ENCODE measurements around the gene FGL2.
"Not testable (repeated sequence)": the region's sequence is repeated elsewhere in the genome, so short reads cannot be mapped to it uniquely, and the experiment has no call there.

FGL2 gene

DNA sequence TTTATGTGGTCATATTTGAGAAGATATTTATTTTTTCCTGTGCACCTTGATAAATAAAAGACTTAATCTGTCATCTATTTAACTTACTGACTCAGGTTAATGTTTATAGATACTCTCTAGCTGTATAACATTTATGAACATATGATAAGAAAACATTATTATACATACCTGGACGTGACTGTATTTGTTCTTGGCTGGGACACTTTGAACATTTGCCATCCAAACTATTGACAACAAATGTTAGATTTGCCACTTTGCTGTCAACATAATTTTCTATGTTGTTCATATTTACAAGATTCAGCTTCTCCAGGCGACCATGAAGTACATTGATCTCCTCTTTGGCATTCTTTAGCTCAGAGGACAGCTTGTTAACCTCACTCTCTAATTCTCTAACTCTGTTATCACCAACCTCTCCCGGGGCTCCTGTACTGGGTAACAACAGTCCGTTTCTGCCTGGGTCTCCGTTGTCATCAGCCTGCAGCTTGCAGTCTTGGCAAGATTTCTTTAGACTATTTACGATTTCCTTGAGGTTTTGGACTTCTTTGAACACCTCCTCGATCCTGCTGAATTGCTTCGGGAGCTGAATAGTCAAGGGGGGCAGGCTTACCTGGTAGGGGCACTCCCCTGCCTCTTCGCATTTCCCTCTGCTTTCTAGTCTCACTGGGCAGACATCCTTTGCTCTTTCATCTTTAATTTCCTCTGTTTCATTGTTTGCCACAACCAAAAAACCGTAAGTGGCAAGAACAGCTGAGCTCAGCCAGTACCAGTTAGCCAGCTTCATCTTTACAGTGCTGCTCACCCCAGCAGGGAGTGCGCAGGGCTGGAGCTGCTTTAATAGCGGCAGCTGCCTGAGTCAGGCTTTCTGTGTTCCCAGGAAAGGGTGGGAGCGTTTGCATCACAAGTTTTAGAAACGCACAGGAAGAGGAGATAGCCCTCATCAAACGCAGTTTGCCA, at the start of gene FGL2:
Gene FGL2 (minus strand): TSS at position 807 of the 954 bp plus-strand sequence. CDS start 26 bp downstream, at position 781.
- DNase-seq (ENCODE audit: low spot score): peak; percentile 44

GRCh38 chr7:77248154-77248553, 48.5 kb upstream of the FGL2 start:
- no peak for DNase-seq (ENCODE audit: low spot score)

DNA sequence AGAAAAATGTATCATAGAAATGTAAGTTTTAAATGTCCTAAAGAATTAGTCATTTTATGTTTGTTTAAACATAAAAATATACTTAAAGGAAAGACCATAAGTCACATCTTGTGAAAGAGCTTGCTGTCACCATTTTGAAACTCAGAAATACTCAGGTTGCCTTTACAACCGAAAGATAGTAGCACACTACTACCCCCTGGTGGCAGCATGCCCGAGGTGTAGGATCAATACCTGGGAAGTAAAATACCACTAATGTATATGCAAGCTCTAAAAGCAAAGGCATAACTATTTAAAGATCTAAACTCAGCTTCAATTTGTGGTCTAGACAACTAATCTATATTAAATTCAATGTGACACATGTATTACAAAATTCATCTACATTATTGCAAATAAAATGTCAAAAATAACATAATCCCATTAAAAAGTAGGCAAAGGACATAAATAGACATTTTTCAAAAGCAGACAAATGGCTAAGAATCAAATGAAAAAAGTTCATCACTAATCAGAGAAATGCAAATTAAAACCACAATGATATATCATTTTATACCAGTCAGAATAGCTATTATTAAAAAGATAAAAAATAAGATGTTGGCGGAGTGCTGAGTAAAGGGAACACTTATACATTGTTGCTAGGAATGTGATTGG, 47.7 kb upstream of the FGL2 start:
- peak; percentile 88 for DNase-seq (ENCODE audit: low spot score)

- no peak for DNase-seq (ENCODE audit: low spot score)
These were observed 46.5 kb upstream of the FGL2 start for GRCh38 chr7:77246026-77246640.

DNA sequence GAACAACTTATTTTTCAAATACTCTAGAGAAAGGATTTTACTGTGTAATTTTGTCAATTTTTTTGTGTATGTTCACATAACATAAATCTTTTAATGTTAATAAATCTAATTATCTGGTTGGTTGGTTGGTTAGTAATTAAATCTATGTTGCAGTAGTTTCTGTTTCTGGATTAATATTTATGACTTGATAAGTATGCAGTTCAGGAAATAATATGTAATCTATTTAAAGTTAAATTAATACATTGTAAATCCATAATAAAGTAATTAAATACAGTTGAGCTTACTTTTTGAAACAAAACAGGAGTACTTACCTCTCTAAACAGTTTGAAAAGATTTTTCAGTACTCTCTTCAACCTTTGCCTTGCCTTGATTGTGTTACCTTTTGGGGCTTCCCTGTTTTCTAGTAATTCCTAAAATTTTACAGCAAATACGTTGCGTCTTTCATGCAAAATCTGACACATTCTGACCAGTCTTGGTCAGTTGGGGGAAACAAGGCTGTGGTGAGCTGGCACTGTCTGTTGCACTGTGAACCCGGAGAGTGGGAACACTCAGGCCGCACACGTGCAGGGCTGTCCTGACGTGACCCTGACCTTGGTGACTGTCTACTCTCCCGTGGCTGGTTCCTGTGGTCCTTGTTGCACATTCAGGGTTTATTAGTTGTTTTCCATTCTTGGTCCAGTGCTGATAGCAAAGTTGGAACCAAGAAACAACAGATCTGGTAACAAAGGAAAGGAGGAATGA, 45.6 kb upstream of the FGL2 start:
- no peak for DNase-seq (ENCODE audit: low spot score)

DNA sequence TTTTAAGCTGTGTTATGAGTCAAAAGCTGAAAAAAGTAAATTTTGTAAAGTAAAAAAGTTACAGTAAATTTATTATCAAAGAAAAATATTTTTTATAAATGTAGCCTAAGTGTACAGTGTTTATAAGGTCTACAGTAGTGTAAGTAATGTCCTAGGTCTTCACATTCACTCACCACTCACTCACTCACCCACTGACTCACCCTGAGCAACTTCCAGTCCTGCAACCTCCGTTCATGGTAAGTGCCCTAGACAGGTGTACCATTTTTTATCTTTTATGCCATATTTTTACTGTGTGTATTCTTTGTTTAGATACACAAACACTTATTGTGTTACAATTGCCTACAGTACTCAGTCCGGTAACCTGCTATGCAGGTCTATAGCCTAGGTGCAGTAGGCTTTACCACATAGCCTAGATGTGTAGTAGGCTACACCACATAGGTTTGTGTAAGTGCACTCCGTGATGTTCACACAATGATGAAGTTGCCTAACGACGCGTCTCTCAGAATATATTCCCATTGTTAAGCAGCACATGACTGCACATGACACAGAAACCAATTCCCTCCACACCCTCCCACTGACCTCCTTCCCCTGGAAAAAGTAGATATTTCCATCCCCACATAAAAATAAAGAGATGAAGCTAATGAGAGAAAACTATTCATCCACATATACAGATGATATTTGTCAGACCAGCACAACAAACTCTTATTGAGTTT, 44.8 kb upstream of the FGL2 start:
- DNase-seq (ENCODE audit: low spot score): no peak

DNA sequence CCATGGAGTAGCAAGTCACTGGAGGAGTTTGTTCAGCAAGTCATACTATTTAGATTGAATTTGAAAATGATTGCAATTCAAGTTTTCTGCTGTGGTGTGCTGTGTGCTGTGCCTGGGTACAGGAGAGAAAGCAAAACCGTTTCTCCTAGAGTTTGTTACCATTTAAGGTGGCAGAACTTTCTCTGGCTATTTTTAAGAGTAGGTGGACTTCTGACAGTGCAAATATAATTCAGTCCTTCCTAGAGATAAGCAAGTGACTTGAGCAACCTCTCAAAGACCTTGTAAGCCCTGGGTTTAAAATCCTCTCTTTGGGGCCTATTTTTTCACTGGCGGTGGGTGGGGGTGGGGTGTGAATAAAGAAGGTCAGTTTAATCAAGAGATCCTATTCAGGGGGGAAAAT, 42.9 kb upstream of the FGL2 start:
- no peak for DNase-seq (ENCODE audit: low spot score)

GRCh38 chr7:77242068-77242467, 42.4 kb upstream of the FGL2 start:
- no peak for DNase-seq (ENCODE audit: low spot score)

DNA sequence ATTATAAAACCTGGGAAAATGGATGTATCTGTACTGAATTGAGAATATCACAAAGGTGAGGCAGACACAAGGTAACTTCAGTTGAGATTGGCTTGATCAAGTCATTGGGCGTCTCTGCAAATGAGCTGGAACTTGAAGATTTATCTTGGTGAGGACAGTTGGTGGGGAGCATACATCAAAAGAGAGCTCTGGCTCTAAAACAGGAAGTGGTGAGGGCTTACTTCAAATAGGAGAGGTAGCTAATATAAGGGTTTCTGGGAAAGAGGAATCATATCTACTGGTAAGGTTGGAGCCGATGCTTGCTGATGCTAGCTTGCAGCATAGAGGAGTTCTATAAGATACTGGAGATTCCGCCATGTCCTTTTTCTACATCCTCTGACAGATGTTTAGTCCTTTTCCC, 39.9 kb upstream of the FGL2 start:
- DNase-seq (ENCODE audit: low spot score): no peak

DNA sequence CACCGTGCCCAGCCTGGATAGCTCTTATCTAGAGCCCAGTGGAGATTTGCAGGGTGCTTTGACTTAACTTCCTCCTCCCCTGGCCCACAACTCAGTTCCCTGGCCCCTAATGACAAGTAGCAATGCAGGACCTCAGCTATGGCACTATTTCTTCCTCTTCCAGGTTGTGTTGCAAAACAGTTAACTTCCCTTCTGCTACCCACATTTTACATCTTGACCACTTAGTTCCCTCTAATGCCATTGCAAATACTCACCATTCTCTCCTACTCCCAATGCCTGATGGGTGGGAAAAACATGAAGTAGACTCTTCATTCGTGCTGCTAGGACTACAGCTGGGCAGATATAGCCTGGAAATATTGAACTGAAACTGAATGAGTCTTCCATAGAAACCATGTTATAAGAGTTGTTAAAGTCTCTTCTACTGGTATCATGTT, 39.1 kb upstream of the FGL2 start:
- peak; percentile 9 for DNase-seq (ENCODE audit: low spot score)

DNA sequence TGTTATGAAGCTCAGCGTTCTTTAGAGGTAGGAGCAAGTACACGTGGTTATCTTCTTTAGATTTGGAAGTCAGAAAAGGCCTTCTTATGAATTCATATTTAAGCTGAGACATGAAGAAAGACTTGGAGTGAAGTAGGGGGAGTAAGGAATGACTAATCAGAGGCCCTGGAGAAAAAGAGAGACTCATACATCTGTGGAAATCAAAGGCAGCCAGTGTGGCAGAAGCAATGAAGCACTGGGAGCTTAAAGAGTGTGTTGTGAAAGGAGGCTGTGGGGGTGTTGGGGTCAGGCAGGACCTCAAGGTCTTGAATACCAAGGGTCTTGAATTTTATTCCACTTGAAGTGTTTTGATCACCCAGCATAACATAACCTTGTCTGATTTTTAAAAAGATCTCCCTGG, 35.7 kb upstream of the FGL2 start:
- DNase-seq (ENCODE audit: low spot score): no peak

GRCh38 chr7:77232467-77232866, 32.8 kb upstream of the FGL2 start:
- no peak for DNase-seq (ENCODE audit: low spot score)

GRCh38 chr7:77228795-77229194, 29.2 kb upstream of the FGL2 start:
- DNase-seq (ENCODE audit: low spot score): not testable (repeated sequence)

DNA sequence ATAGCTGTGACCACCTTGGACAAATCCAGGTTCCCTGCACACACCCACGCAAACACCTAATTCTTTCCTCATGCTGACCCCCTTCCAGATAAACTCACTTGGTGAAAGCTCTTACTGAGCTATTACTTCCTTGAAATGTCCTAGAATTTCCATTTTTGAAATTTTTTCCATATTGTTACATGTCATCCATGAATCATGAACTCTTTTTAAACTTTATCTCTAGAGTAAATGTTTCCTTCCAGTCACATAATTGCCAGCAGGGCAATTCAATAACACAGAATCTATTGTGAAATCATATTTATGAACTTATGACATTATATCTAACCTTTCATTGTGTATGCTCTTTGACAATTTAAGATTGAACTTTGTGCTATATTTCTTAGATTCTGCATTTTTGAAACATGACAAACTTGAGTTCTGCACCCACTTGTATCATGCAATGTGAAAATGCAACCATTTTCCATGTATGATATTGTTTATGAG, 26.8 kb upstream of the FGL2 start:
- DNase-seq (ENCODE audit: low spot score): no peak

DNA sequence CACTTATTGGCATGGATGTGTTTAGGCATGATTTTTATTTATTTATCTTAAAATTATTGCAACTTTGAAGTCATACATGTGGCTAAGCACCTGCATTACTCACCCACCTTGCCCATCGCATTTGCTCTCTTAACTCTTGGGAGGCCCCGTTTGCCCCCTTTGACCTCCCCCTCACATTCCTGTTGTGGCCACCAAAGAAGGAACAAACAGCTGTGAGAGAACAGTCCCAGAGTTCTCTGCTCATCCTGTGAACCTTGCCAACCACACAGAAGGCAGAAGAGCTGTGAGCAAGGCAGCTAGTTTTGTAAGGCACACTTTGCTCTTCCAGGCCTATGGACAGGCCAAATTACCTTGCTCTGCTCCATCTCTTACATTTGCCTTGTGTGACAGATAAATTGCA, 23.6 kb upstream of the FGL2 start:
- no peak for DNase-seq (ENCODE audit: low spot score)

- DNase-seq (ENCODE audit: low spot score): no peak
These were observed 23.2 kb upstream of the FGL2 start for GRCh38 chr7:77222819-77223218.

DNA sequence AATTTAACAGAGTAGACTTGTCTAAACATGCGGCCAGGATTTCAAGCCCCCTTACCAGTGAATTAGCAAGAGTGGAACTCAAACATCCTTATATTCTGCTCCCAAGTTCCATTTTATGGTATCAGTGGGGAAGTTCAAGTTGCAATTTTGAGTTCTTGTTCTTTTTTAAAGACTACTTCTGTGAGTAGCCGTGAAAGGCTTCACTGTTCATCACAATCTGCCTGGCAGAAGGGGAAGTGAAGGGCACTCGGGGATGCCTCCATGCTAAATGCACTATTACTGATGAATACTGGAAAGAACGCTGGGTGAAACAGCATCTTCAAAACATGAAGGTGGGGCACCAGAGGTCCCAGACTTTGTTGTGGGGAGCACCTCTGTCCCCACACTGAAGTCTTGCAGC, 22.4 kb upstream of the FGL2 start:
- DNase-seq (ENCODE audit: low spot score): no peak

DNA sequence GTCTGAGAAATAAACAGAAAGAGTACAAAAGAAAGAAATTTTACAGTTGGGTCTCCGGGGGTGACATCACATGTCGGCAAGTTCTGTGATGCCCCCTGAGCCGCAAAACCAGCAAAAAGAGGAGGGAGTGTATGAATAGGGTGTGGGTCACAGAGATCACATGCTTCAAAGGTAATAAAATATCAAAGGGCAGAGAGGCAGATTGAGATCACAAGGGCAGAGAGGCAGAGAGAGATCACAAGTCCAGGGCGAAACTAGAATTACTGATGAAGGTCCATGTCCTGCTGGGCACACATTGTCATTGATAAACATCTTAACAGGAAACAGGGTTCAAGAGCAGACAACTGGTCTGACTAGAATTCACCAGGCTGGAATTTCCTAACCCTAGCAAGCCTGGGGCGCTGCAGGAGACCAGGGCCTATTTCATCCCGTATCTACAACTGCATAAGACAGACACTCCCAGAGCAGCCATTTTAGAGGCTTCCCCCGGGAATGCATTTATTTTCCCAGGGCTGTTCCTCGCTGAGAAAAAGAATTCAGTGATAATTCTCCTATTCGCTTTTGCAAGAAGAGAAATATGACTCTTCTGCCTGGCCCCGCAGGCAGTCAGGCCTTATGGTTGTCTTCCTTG, 20.2 kb upstream of the FGL2 start:
- DNase-seq (ENCODE audit: low spot score): not testable (repeated sequence)

- no peak for DNase-seq (ENCODE audit: low spot score)
These were observed 18.0 kb upstream of the FGL2 start for GRCh38 chr7:77217474-77218185.

GRCh38 chr7:77216181-77216845, 16.7 kb upstream of the FGL2 start:
- DNase-seq (ENCODE audit: low spot score): no peak

All from CD4-positive, alpha-beta T cell treated with Interleukin-15 for 4 hours (primary cell).